ENCODE data around the gene ZFYVE9.
"Not testable (repeated sequence)": the region's sequence is repeated elsewhere in the genome, so short reads cannot be mapped to it uniquely, and the experiment has no call there.

Gene ZFYVE9

DNA sequence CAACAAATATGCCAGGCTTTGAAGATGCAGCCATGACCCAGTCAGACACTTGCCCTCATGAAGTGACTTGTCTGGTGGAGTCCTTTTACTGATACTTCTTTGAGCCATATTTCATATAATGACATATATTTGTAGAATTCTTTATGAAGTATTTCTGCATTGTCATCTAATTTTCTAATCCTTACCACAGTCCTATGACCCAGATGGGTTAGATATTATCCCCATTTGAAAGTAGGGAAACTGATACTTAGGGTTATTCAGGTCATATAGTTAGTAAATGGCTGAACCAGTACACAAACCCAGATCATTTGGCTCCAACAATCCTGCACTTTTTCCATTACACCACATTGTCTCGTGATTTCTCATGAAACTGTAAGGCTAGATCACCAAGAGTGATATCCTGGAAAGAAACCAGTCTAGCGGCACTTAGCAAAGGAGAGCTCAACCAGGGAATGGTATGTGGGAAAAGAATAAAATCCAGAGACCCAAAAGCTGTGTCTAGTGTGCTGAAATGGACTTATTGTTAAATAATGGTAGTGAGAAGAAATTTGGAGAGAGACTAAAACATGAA, 49.6 kb downstream of the ZFYVE9 start:
- no peak for DNase-seq (ENCODE audit: low read depth in 2 of 2)

DNA sequence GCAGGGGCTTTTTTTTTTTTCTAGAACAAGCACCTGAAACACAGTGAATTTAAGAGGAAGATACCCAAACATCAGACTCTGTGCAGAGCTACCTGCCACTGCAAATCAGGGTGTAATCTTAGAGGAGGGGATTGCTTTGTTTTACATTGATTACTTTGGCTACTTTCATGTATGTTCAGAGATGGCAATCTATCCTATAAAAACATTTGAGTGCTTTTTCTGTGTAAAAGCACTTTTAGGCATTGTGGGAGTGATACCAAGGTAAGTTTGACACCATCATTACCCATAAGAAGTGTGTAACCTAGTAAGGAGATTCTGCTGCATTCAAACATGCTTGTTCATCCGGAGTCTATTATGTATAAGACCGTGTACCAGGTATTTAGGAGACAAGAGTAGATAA, 50.1 kb downstream of the ZFYVE9 start:
- no peak for DNase-seq (ENCODE audit: low read depth in 2 of 2)

DNA sequence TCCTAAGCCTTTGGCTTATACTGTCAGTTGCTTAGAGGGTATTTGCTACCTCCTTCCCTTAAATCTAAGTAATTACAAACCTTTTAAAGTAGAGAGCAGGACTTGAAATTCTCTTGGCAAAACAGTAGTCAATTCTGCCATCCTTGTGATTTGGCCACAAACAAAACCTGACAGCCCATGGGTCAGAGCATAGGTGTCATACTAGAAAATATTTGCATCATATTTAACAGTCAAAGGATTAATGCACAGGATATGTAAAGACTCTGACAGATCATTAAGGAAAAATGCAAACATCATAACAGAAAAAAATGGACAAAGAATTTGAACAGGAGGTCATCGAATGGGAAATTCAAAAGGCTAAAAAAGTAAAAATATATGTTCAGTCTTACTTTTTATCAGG, 50.5 kb downstream of the ZFYVE9 start:
- DNase-seq (ENCODE audit: low read depth in 2 of 2), result no peak

DNA sequence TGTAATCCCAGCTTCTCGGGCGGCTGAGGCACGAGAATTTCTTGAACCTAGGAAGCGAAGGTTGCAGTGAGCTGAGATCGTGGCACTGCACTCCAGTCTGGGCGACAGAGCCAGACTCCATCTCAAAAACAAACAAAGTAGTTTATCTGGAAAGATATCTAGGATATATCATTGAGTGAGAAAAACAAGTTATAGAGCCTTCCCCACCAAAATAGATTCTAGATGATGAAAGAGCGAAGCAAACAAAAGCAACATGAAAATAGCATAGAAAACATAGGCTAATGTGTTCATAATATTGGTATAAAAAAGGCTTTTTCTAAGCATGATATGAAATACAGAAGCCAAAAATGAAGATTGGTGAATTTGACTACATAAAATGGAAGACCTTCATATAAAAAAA, 52.1 kb downstream of the ZFYVE9 start:
- DNase-seq (ENCODE audit: low read depth in 2 of 2), result no peak

DNA sequence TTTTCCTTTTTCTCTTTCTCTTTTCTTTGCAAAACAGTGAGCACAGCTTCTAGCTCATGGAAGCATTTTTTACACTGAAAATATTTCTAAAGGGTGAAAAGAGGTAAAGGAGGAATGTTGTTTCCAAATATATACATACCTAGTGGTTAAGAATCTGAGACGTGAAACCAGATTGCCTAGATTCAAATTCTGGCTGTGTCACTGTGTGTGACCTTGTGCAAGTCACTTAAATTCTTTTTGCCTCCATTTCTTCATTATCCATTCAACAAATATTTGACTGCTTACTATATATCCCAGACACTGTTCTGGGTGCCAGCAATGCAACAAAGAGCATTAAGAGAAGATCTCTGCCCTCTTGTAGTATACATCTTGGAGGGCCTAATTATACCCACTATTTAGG, 53.3 kb downstream of the ZFYVE9 start:
- no peak for DNase-seq (ENCODE audit: low read depth in 2 of 2)

DNA sequence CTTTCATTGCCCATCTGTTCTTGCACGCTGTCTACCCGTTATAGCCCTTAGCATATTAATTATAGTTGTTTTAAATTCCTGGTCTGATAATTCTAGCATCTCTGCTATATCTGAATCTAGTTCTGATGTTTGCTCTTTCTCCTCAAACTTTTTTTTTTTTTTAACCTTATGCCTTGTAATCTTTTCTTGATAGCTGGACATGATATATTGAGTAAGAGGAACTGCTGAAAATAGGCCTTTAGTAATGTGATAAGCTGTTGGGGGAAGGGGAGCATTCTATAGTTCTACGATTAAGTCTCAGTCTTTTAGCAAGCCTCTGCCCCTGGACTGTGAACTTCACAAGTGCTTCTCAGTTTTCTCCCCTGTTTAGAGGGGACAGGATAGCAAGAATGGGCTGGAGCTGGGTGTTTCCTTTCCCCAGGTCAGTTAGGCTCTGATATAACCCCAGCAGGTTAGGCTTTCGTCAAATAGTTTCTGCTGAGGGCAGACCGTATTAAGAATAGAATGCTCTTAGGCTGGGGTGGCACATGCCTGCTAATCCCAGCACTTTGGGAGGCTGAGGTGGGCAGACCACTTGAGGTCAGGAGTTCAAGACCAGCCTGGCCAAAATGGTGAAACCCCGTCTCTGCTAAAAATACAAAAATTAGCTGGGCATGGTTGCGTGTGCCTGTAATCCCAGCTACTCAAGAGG, 62.2 kb downstream of the ZFYVE9 start:
- no peak for DNase-seq (ENCODE audit: low read depth in 2 of 2)

DNA sequence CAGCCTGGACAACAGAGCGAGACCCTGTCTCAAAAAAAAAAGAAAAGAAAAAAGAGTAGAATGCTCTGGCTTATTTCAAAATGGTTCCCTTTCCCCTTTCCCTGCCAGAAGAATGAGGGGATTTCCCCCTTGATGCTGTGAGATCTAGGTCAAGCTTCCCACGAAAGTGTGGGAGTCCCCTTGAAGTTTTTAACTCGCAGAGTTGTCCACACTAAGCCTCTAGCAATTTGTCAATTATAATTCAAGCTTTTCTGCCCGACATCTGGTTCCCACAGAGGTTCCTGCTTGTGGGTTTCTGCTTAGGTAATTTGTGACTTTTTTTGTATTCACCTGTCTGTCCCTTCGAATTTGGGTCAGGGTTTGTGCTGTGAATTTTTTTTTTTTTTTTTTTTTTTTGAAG, 62.8 kb downstream of the ZFYVE9 start:
- no peak for DNase-seq (ENCODE audit: low read depth in 2 of 2)

DNA sequence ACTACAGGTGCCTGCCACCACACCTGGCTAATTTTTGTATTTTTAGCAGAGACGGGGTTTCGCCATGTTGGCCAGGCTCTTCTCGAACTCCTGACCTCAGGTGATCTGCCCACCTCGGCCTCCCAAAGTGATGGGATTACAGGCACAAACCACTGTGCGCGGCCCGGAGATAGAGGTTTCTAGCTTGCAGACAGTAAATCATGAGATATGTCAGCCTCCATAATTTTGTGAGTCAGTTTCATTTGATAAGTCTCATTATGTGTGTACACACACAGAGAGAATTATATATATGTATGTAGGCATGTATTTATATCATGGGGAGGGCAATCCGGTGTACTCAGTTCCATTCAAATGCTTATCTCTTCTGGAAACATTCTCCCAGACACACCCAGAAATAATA, 64.8 kb downstream of the ZFYVE9 start:
- DNase-seq (ENCODE audit: low read depth in 2 of 2), result not testable (repeated sequence)

DNA sequence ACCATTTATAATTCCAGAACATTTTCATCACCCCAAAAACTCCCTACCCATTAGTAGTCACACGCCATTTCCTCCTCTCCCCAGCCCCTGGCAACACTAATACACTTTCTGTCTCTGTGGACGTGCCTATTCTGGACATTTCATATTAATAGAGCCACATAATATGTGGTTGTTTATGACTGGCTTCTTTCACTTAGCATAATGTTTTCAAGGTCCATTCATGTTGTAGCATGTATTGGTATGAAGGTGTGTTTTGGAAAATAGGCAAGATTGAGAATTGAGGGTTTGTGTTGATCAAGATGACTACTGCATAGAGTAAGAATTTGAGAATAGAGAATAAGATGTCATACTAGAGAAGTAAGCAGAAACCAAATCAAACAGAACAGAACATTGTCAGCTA, 67.5 kb downstream of the ZFYVE9 start:
- no peak for DNase-seq (ENCODE audit: low read depth in 2 of 2)

DNA sequence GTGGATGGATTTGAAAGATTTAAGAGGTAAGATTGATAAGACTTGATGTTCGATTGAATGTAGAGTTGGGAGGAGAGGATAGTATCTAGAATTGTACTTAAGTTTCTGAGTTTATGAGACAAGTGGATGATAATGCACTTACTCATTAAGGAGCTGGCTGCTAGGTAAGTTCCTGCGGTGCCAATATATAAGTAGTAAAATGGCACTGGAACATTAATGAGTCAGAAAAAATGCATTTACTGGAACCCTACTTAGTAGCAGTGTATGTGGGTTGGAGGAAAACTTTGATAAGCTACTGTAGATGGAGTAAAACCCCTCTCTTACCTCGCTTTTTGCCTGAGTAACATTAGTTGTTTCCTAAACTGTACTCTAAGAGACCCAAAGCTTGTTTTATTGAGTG, 68.2 kb downstream of the ZFYVE9 start:
- no peak for DNase-seq (ENCODE audit: low read depth in 2 of 2)

DNA sequence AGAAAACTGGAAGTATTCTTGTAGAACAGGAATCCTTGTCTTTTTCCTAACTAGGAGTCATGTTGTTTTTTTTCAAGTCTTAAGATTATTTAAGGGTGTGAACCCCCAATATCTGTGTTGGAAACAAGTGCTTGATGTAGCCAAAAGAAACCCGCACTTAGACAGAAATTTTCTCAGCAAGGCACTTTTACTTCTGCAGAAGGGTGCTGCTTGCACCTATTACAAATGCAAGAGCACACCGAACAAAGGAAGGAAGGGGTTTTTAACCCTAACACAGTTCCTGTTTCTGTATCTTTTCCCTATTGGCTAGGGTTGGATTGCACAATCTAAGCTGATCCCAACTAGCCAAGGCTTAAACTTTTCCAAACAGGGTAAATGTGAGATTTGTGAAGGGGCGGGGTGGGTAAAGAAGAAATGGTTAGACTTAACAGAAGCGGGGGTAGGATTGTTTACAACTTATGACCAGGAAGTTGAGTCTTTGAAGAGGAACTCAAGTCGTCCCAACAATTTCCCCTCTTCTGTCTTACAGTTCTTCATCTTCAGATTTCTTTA, 75.1 kb downstream of the ZFYVE9 start:
- DNase-seq (ENCODE audit: low read depth in 2 of 2), result no peak

DNA sequence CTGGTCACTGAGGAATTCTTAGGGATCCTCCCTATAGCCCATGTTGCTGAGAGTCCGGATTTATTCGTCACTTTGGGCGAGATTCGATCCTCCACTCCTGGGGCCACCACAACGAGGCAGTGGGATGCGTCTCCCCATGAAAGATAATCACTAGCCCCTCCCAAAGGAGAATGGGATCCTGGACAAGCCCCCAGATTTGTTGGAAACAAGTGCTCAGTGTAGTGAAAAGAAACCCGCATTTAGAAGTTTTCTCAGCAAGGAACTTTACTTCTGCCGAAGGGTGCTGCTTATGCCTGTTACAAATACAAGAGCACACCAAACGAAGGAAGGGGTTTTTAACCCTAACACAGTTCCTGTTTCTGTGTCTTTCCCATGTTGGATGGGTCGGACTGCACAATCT, 83.3 kb downstream of the ZFYVE9 start:
- DNase-seq (ENCODE audit: low read depth in 2 of 2), result no peak

DNA sequence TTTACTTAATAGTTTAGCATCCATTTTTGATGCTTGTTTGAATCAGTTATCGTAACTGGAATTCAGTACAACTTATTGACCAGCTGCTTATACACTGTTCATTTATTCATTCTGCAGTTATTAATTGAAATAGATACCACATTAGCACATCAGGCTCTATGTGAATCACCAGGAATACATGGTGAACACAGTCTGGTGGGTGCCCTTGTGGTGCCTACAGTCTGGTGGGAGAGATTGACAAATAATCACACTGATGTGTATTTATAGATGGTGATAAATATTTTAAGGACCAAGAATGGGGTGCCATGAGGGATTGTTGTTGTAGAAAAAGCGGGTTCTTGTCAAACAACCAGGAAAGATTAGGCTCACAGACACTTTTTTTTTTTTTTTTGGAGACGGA, 87.6 kb downstream of the ZFYVE9 start:
- DNase-seq (ENCODE audit: low read depth in 2 of 2), result no peak

DNA sequence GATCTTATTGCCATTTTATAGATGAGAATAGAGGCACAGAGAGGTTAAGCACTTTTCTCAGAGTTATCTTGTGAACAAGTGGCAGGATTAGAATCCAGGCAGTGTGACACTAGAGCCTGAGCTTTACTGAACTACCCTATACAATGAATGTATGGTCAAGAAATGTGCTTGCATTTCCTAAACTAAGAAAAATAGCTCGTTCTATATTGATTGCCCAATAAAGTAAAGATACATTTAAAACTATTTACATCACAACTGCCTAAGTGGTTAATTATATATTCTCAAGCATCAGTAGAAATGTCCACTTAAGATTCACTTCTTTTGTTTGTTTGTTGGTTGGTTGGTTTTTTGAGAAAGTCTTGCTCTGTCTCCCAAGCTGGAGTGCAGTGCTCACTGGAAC, 91.6 kb downstream of the ZFYVE9 start:
- no peak for DNase-seq (ENCODE audit: low read depth in 2 of 2)

DNA sequence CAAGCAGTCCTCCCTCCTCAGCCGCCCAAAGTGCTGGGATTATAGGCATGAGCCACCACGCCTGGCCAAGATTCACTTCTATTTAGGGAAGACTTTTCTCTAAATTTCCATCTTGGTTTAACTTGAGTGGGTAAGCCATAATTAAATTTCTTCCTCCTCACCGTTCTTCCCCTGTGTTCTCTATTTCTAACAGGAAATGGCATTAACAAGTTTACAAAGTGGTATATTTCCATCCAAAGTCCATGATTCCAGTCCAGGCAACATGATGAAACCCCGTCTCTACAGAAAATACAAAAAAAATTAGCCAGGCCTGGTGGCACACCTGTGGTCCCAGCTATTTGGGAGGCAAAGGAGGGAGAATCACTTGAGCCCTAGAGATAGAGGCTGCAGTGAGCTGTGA, 92.1 kb downstream of the ZFYVE9 start:
- DNase-seq (ENCODE audit: low read depth in 2 of 2), result no peak

DNA sequence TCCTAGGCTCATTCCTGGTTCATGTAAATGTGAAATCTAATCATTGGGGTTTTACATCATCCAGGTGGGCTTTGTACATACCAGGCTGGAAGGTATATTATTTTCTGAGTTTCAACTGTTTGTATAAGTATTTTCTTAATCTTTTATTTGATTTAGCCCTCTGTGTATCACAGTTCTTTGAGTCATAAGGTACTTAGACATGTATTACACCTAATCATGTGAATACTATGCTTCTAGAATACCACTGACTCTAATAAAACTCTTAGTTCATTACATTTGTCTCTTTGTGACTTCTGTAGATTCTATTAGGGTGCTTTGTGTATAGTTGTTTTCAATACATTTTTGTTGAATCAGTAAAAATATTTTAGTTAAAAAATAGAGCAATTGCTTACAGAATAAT, 92.8 kb downstream of the ZFYVE9 start:
- no peak for DNase-seq (ENCODE audit: low read depth in 2 of 2)

DNA sequence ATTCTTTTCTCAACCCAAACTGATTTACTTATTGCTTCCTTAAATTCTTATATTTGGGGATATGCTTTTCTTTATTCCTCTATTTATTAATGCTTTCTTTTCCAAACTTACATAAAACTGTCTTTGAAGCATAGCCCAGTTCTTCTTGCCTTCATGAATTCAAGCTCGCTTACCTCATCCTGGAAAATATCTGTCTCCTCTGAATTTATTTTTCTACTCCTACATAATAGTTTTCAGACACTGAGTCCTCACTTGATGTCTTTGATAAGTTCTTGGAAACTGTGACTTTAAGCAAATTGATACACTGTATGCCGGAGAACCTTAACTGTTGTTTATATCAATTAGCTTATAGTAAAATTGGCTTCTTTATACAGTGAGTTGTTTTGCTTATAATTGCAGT, 93.8 kb downstream of the ZFYVE9 start:
- no peak for DNase-seq (ENCODE audit: low read depth in 2 of 2)

DNA sequence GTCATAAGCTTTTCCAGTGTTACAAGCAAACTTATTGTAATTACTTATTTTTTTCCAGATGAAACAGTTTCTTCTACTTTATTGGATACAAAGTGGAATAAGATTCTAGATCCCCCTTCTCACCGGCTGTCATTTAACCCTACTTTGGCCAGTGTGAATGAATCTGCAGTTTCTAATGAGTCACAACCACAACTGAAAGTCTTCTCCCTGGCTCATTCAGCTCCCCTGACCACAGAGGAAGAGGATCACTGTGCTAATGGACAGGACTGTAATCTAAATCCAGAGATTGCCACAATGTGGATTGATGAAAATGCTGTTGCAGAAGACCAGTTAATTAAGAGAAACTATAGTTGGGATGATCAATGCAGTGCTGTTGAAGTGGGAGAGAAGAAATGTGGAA, 95.5 kb downstream of the ZFYVE9 start:
- DNase-seq (ENCODE audit: low read depth in 2 of 2), result no peak

DNA sequence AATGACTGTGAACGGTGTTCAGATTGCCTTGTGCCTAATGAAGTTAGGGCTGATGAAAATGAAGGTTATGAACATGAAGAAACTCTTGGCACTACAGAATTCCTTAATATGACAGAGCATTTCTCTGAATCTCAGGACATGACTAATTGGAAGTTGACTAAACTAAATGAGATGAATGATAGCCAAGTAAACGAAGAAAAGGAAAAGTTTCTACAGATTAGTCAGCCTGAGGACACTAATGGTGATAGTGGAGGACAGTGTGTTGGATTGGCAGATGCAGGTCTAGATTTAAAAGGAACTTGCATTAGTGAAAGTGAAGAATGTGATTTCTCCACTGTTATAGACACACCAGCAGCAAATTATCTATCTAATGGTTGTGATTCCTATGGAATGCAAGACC, 96.6 kb downstream of the ZFYVE9 start:
- DNase-seq (ENCODE audit: low read depth in 2 of 2), result no peak

DNA sequence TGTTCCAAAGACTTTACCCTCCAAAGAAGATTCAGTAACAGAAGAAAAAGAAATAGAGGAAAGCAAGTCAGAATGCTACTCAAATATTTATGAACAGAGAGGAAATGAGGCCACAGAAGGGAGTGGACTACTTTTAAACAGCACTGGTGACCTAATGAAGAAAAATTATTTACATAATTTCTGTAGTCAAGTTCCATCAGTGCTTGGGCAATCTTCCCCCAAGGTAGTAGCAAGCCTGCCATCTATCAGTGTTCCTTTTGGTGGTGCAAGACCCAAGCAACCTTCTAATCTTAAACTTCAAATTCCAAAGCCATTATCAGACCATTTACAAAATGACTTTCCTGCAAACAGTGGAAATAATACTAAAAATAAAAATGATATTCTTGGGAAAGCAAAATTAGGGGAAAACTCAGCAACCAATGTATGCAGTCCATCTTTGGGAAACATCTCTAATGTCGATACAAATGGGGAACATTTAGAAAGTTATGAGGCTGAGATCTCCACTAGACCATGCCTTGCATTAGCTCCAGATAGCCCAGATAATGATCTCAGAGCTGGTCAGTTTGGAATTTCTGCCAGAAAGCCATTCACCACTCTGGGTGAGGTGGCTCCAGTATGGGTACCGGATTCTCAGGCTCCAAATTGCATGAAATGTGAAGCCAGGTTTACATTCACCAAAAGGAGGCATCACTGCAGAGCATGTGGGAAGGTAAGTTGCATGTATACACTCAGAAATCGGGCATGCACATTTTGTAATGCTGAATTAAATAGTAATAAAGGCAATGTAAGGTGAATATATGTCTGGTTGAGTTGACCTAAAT, 97.2 kb downstream of the ZFYVE9 start:
- no peak for DNase-seq (ENCODE audit: low read depth in 2 of 2)

DNA sequence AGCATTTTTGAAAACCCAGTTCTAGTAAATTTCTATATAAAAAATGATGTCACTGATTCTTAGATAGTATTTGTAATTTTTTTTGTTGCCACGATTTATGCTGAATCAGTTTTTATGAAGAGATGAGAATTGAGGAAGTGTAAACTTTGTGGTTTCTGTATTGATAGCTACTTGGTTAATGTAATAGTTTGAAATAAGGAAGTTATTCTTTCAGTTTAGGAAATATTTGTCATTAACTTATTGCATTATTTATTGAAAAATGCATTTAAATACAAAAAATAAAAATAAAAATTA, 97.8 kb downstream of the ZFYVE9 start:
- DNase-seq (ENCODE audit: low read depth in 2 of 2), result no peak

DNA sequence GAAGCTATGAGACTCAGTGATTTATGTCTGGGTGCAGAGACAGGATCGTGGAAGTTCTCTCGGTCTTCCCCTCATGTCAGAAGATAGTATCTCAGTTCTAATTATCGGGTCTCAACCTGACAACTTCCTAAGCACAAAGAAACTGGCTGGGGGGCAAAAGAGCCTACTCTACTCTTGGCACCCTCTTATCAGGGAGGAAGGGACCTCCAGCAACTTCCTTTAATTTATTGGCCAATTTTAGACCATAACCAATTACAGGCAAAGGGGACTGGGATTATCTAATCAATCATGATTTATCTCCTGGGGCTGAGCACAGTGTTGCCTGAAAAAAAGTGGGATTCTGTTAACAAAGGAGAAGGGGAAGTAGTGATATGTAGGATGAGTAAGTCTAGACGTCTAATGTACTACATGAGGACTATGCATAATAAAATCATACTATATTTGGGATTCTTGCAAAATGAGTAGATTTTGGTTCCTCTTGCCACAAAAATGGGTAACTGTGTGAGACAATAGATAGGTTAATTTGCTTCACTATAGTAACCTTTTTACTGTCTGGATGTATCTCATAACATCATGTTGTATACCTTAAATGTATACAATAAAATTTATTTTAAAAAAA, 98.8 kb downstream of the ZFYVE9 start:
- DNase-seq (ENCODE audit: low read depth in 2 of 2), result no peak

Measured in stimulated activated CD4-positive, alpha-beta T cell treated with anti-CD3 and anti-CD28 coated beads, Interleukin-4, amount 100 ng/mL, for 48 hours (primary cell).